ENCODE results near the gene EGLN3. TPM values are rescaled to one million over a fixed set of nuclear protein-coding genes. Genes with fewer than 3 reads are reported as not detected.

EGLN3 gene
- polyA plus RNA-seq, 1 donor from 2014 or later = not detected

GRCh38 chr14:33996462-33996861 lies 45.6 kb upstream of the EGLN3 start:
- Histone ChIP-seq H3K4me3 (ENCODE audit: low read length) (no peak overlapping the region), H2AFZ (ENCODE audit: low read depth, low read length) (no peak overlapping the region), H3K9ac (ENCODE audit: low read length) (no peak overlapping the region), H3K36me3 (ENCODE audit: insufficient read depth, low read length) (no peaks in the 10 kb centered on the region), H3K27ac (ENCODE audit: low read length) (no peak overlapping the region), H3K27me3 (ENCODE audit: insufficient read depth, low read depth, low read length) (no peaks in the 10 kb centered on the region), H3F3A (ENCODE audit: insufficient read depth, low read length, poor library complexity, severe bottlenecking) (no peaks in the 10 kb centered on the region), H3K9me2 (ENCODE audit: insufficient read depth, low read length) (no peaks in the 10 kb centered on the region), H3K9me3 (ENCODE audit: low read length) (no peaks in the 10 kb centered on the region), H3K4me2 (ENCODE audit: low read length) (no peak overlapping the region), H3K79me2 (replicated peaks; ENCODE audit: insufficient read depth, low read length) (no peaks in the 10 kb centered on the region), H4K20me1 (ENCODE audit: insufficient read depth) (no peaks in the 10 kb centered on the region)
- TF ChIP-seq CTCF (IDR thresholded peaks at IDR 0.05; ENCODE audit: poor library complexity, severe bottlenecking) (no peak), EZH2 (IDR thresholded peaks at IDR 0.05; ENCODE audit: borderline replicate concordance, insufficient read depth, low read length, poor library complexity, severe bottlenecking) (no peak)

GRCh38 chr14:33993246-33993645 lies 42.4 kb upstream of the EGLN3 start:
- no peaks in the 10 kb centered on the region for H3F3A ChIP-seq (ENCODE audit: insufficient read depth, low read length, poor library complexity, severe bottlenecking)
- H3K9me3 ChIP-seq (ENCODE audit: low read length) = no peaks in the 10 kb centered on the region
- no peaks in the 10 kb centered on the region for H3K9me2 ChIP-seq (ENCODE audit: insufficient read depth, low read length)
- no peaks in the 10 kb centered on the region for H3K36me3 ChIP-seq (ENCODE audit: insufficient read depth, low read length)
- H4K20me1 ChIP-seq (ENCODE audit: insufficient read depth) = no peaks in the 10 kb centered on the region
- no peak overlapping the region for H2AFZ ChIP-seq (ENCODE audit: low read depth, low read length)
- no peaks in the 10 kb centered on the region for H3K79me2 ChIP-seq (replicated peaks; ENCODE audit: insufficient read depth, low read length)
- no peak overlapping the region for H3K4me2 ChIP-seq (ENCODE audit: low read length)
- no peaks in the 10 kb centered on the region for H3K27me3 ChIP-seq (ENCODE audit: insufficient read depth, low read depth, low read length)
- H3K9ac ChIP-seq (ENCODE audit: low read length) = no peak overlapping the region
- H3K27ac ChIP-seq (ENCODE audit: low read length) = no peak overlapping the region
- TF ChIP-seq EP300 (conservative IDR thresholded peaks at IDR 0.05; ENCODE audit: poor library complexity, severe bottlenecking) (no peak), CTCF (IDR thresholded peaks at IDR 0.05; ENCODE audit: poor library complexity, severe bottlenecking) (no peak), RAD21 (conservative IDR thresholded peaks at IDR 0.05) (no peak), POLR2AphosphoS5 (IDR thresholded peaks at IDR 0.05) (no peak), MXI1 (conservative IDR thresholded peaks at IDR 0.05; ENCODE audit: poor library complexity, severe bottlenecking) (no peak), EZH2 (IDR thresholded peaks at IDR 0.05; ENCODE audit: borderline replicate concordance, insufficient read depth, low read length, poor library complexity, severe bottlenecking) (no peak), TAF1 (IDR thresholded peaks at IDR 0.05; ENCODE audit: low read depth) (no peak), SMC3 (conservative IDR thresholded peaks at IDR 0.05; ENCODE audit: poor library complexity) (no peak)
- TF ChIP-seq, protein P1, sequence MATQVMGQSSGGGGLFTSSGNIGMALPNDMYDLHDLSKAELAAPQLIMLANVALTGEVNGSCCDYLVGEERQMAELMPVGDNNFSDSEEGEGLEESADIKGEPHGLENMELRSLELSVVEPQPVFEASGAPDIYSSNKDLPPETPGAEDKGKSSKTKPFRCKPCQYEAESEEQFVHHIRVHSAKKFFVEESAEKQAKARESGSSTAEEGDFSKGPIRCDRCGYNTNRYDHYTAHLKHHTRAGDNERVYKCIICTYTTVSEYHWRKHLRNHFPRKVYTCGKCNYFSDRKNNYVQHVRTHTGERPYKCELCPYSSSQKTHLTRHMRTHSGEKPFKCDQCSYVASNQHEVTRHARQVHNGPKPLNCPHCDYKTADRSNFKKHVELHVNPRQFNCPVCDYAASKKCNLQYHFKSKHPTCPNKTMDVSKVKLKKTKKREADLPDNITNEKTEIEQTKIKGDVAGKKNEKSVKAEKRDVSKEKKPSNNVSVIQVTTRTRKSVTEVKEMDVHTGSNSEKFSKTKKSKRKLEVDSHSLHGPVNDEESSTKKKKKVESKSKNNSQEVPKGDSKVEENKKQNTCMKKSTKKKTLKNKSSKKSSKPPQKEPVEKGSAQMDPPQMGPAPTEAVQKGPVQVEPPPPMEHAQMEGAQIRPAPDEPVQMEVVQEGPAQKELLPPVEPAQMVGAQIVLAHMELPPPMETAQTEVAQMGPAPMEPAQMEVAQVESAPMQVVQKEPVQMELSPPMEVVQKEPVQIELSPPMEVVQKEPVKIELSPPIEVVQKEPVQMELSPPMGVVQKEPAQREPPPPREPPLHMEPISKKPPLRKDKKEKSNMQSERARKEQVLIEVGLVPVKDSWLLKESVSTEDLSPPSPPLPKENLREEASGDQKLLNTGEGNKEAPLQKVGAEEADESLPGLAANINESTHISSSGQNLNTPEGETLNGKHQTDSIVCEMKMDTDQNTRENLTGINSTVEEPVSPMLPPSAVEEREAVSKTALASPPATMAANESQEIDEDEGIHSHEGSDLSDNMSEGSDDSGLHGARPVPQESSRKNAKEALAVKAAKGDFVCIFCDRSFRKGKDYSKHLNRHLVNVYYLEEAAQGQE (IDR thresholded peaks at IDR 0.05; ENCODE audit: borderline replicate concordance) = no peak
- H3K4me3 ChIP-seq (ENCODE audit: low read length) = no peak overlapping the region

Measured in neural cell (in vitro differentiated cells).